CD14-positive monocyte (primary cell): ENCODE measurements around the gene KRT24. TPM values are rescaled to one million over a fixed set of nuclear protein-coding genes. Genes with fewer than 3 reads are reported as not detected.

Experiments
- DNase-seq, 3 donors: peaks; one replicate each; pipeline ENCODE4 v3.0.0-alpha.2; 2011 to 2022
- H2AFZ ChIP-seq: 2 replicates; pipeline ENCODE4 v1.6.0; 2012; ENCODE audit warnings: mild to moderate bottlenecking, low read depth, low read length, inconsistent platforms; ENCODE audit not compliant: insufficient read depth, poor library complexity, severe bottlenecking
- H3K27ac ChIP-seq, 2 donors: 1 replicate in 1 of 2; 2 replicates in 1 of 2; pipeline ENCODE4 v1.5.1; 2012 to 2013; ENCODE audit warnings: low read length in 2 of 2, control low read depth in 1 of 2, inconsistent platforms in 1 of 2, low read depth in 1 of 2, mild to moderate bottlenecking in 1 of 2
- H3K27me3 ChIP-seq, 2 donors: one replicate each; pipeline versions ENCODE4 v1.6.0 to v1.6.1; 2011 to 2013; ENCODE audit warnings: low read length in 2 of 2; ENCODE audit not compliant: control insufficient read depth in 2 of 2, insufficient read depth in 2 of 2
- H3K36me3 ChIP-seq, 2 donors: replicated peaks in 1 of 2; 1 replicate in 1 of 2; 2 replicates in 1 of 2; pipeline versions ENCODE4 v1.5.1 to v1.6.1; 2012 to 2013; ENCODE audit warnings: low read length in 2 of 2, control low read depth in 1 of 2, inconsistent platforms in 1 of 2, mild to moderate bottlenecking in 1 of 2; ENCODE audit not compliant: insufficient read depth in 2 of 2, control insufficient read depth in 1 of 2
- H3K4me1 ChIP-seq, 2 donors: 1 replicate in 1 of 2; 2 replicates in 1 of 2; pipeline versions ENCODE4 v1.5.1 to v1.6.1; 2012 to 2013; ENCODE audit warnings: low read length in 2 of 2, control low read depth in 1 of 2, inconsistent platforms in 1 of 2, mild to moderate bottlenecking in 1 of 2, moderate library complexity in 1 of 2; ENCODE audit not compliant: insufficient read depth in 2 of 2, control insufficient read depth in 1 of 2
- H3K4me2 ChIP-seq: replicated peaks from 2 replicates; pipeline ENCODE3; 2012; ENCODE audit warnings: low read length, moderate library complexity, mild to moderate bottlenecking; ENCODE audit not compliant: poor library complexity, severe bottlenecking; ENCODE audit errors: extremely low read depth
- H3K4me3 ChIP-seq, 3 experiments: fragments of 200-600 bp in 1 of 3; sonication (generic) in 1 of 3; replicated peaks in 1 of 3; 1 replicate in 2 of 3; 2 replicates in 1 of 3; pipeline ENCODE4 v1.5.1; 2011 to 2013; ENCODE audit warnings: low read length in 3 of 3, mild to moderate bottlenecking in 3 of 3, control low read depth in 2 of 3, low read depth in 2 of 3, inconsistent platforms in 1 of 3, moderate library complexity in 1 of 3
- H3K79me2 ChIP-seq: 2 replicates; pipeline ENCODE4 v1.6.0; 2012; ENCODE audit warnings: mild to moderate bottlenecking, control low read depth, inconsistent platforms, low read length, moderate library complexity; ENCODE audit not compliant: insufficient read depth
- H3K9ac ChIP-seq: 2 replicates; pipeline ENCODE4 v1.6.0; 2017; ENCODE audit warnings: low read length, mild to moderate bottlenecking; ENCODE audit not compliant: insufficient read depth, poor library complexity, severe bottlenecking
- H3K9me3 ChIP-seq, 2 donors: replicated peaks in 1 of 2; 1 replicate in 1 of 2; 2 replicates in 1 of 2; pipeline versions ENCODE4 v1.5.1 to v1.6.1; 2012 to 2013; ENCODE audit warnings: low read length in 2 of 2, control low read depth in 1 of 2; ENCODE audit not compliant: control insufficient read depth in 1 of 2, insufficient read depth in 1 of 2
- H4K20me1 ChIP-seq: 2 replicates; pipeline ENCODE4 v1.6.0; 2012; ENCODE audit warnings: mild to moderate bottlenecking, low read length, control low read depth, moderate library complexity; ENCODE audit not compliant: insufficient read depth
- H3K27ac Mint-ChIP-seq, 7 donors: one replicate each; pipeline ENCODE4 v1.8.0; 2020; ENCODE audit warnings: mild to moderate bottlenecking in 7 of 7, mixed read lengths in 7 of 7, moderate library complexity in 6 of 7, inconsistent platforms in 2 of 7
- H3K27me3 Mint-ChIP-seq, 3 donors: one replicate each; pipeline ENCODE4 v1.8.0; 2021 to 2022; ENCODE audit warnings: low read depth in 3 of 3, mild to moderate bottlenecking in 3 of 3, mixed read lengths in 3 of 3, moderate library complexity in 3 of 3, inconsistent platforms in 1 of 3
- H3K36me3 Mint-ChIP-seq, 2 donors: one replicate each; pipeline ENCODE4 v1.8.0; 2020; ENCODE audit warnings: mixed read lengths in 2 of 2, inconsistent platforms in 1 of 2, mild to moderate bottlenecking in 1 of 2
- H3K4me1 Mint-ChIP-seq: one replicate; pipeline ENCODE4 v1.8.0; 2020; ENCODE audit warnings: mild to moderate bottlenecking, mixed read lengths
- H3K4me3 Mint-ChIP-seq, 2 donors: one replicate each; pipeline ENCODE4 v1.8.0; 2020; ENCODE audit warnings: mild to moderate bottlenecking in 2 of 2, mixed read lengths in 2 of 2, moderate library complexity in 1 of 2
- H3K9me3 Mint-ChIP-seq, 7 donors: one replicate each; pipeline ENCODE4 v1.8.0; 2020 to 2022; ENCODE audit warnings: mixed read lengths in 7 of 7, mild to moderate bottlenecking in 6 of 7, moderate library complexity in 6 of 7, inconsistent platforms in 2 of 7
- WGBS: methylation state at CpG from one replicate; pipeline ENCODE4 v1.1.5; 2013; ENCODE audit warnings: missing lambda C conversion rate; ENCODE audit not compliant: insufficient coverage; 5-methylcytosine and 5-hydroxymethylcytosine counted together
- intact Hi-C, 2 donors: fragments of 100-400 bp; cut with micrococcal nuclease; formaldehyde crosslinking; loops; one replicate each; pipeline versions ENCODE4 v1.15.0 to v1.15.1; 2023
- polyA plus RNA-seq, 3 donors: library from polyadenylated mRNA; depleted of rRNA in 1 of 3; unstranded in 2 of 3; stranded (reverse) in 1 of 3; fragments of 300-500 nt in 2 of 3; fragments of >200 nt in 1 of 3; fragmentation: Illumina TruSeq in 2 of 3; gene quantifications; 1 replicate in 2 of 3; 2 replicates in 1 of 3; pipeline ENCODE4 v1.2.3, GENCODE V29; 2012 to 2021
- TF ChIP-seq, protein P1 (sequence below): fragments of 200-600 bp; IDR thresholded peaks from one replicate; pipeline ENCODE4 v1.8.0; 2022; ENCODE audit warnings: antibody characterized with exemption, mild to moderate bottlenecking

The KRT24 gene
- polyA plus RNA-seq, 3 donors, result not detected

DNA sequence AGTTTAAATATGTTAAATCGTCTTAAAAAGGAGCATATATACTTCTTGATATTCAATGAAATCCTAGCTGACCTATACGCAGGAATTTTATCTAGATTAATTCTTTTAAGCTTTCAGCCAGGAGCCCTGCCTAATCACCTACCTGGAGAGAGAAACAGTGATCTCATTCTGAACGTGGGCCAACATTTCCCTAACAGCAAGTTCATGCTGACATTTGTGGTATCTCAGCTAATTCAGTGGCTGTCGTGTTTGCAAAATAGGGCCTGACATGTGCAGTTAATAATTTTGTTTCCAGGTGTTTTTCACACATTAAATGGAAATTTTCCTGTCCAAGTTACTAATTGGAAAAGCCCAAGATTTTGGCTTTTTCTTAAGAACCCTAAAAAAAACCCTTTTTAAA, 17.4 kb downstream of the KRT24 start:
- WGBS, result 100% methylated on average over 1 of the region's 4 CpGs
- intact Hi-C loops, result no loop called here
- Histone ChIP-seq H3K27ac (no peak overlapping the region), H3K27me3 (peaks cover 2 to 8% of the 10 kb centered on the region in 2 donors), H3K4me2 (no peak overlapping the region), H2AFZ (no peak overlapping the region), H3K9me3 (no peaks in the 10 kb centered on the region), H3K79me2 (no peaks in the 10 kb centered on the region), H3K4me1 (no peaks in the 10 kb centered on the region), H3K9ac (no peak overlapping the region), H3K36me3 (no peaks in the 10 kb centered on the region), H3K4me3 (no peak overlapping the region), H4K20me1 (no peaks in the 10 kb centered on the region)
- Mint-ChIP-seq H3K9me3 (peaks cover 0 to 2% (median 0%) of the 10 kb centered on the region in 7 donors), H3K4me3 (no peak overlapping the region), H3K27me3 (peaks cover 16 to 27% (median 21%) of the 10 kb centered on the region in 3 donors), H3K27ac (no peak overlapping the region), H3K36me3 (no peaks in the 10 kb centered on the region), H3K4me1 (no peaks in the 10 kb centered on the region)
- no peak for DNase-seq
- TF ChIP-seq, protein P1, sequence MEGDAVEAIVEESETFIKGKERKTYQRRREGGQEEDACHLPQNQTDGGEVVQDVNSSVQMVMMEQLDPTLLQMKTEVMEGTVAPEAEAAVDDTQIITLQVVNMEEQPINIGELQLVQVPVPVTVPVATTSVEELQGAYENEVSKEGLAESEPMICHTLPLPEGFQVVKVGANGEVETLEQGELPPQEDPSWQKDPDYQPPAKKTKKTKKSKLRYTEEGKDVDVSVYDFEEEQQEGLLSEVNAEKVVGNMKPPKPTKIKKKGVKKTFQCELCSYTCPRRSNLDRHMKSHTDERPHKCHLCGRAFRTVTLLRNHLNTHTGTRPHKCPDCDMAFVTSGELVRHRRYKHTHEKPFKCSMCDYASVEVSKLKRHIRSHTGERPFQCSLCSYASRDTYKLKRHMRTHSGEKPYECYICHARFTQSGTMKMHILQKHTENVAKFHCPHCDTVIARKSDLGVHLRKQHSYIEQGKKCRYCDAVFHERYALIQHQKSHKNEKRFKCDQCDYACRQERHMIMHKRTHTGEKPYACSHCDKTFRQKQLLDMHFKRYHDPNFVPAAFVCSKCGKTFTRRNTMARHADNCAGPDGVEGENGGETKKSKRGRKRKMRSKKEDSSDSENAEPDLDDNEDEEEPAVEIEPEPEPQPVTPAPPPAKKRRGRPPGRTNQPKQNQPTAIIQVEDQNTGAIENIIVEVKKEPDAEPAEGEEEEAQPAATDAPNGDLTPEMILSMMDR, result no peak

- H3K36me3 Mint-ChIP-seq, result no peaks in the 10 kb centered on the region
- no peak overlapping the region for H3K4me3 Mint-ChIP-seq
- Histone ChIP-seq H3K9ac (no peak overlapping the region), H3K9me3 (no peaks in the 10 kb centered on the region), H3K27ac (no peak overlapping the region), H3K27me3 (peaks cover 29 to 47% of the 10 kb centered on the region in 2 donors), H2AFZ (no peak overlapping the region), H3K4me3 (no peak overlapping the region), H3K79me2 (no peaks in the 10 kb centered on the region), H4K20me1 (no peaks in the 10 kb centered on the region), H3K4me2 (no peak overlapping the region), H3K4me1 (peaks cover 1% of the 10 kb centered on the region in 2 donors), H3K36me3 (no peaks in the 10 kb centered on the region)
- peaks cover 0 to 3% (median 0%) of the 10 kb centered on the region in 7 donors for H3K9me3 Mint-ChIP-seq
- intact Hi-C loops, result no loop called here
- H3K27ac Mint-ChIP-seq, result no peak overlapping the region
- no peak for DNase-seq
- peaks cover 24 to 54% (median 28%) of the 10 kb centered on the region in 3 donors for H3K27me3 Mint-ChIP-seq
- peaks cover under 1% of the 10 kb centered on the region for H3K4me1 Mint-ChIP-seq
- TF ChIP-seq, protein P1, result no peak
Measured at GRCh38 chr17:40680998-40681397, 22.6 kb downstream of the KRT24 start.
